SU-DHL-6 (cell line): ENCODE measurements around the gene SLC27A4.

Experiments
- H2AFZ ChIP-seq: fragments of 200-600 bp; sonication (generic); 2 replicates; pipeline ENCODE4 v1.6.1; 2014; ENCODE audit warnings: low read depth, mild to moderate bottlenecking, moderate library complexity, mixed read lengths, antibody characterized with exemption, low read length; ENCODE audit not compliant: severe bottlenecking
- H3F3A ChIP-seq: fragments of 200-600 bp; shearing (Covaris generic); 2 replicates; pipeline ENCODE4 v1.6.0; 2016; ENCODE audit warnings: antibody characterized with exemption, mild to moderate bottlenecking; ENCODE audit not compliant: insufficient read depth
- H3K27ac ChIP-seq: fragments of 200-600 bp; sonication (generic); 2 replicates; pipeline ENCODE4 v1.5.1; 2016; ENCODE audit warnings: low read depth, mild to moderate bottlenecking, low read length, moderate library complexity, mixed read lengths
- H3K27me3 ChIP-seq: fragments of 200-600 bp; sonication (generic), shearing (Covaris generic); 2 replicates; pipeline ENCODE4 v1.6.0; 2014; ENCODE audit warnings: mild to moderate bottlenecking, low read length
- H3K36me3 ChIP-seq: fragments of 200-600 bp; sonication (generic); 2 replicates; pipeline ENCODE4 v1.6.1; 2014; ENCODE audit warnings: mild to moderate bottlenecking, low read length, mixed read lengths
- H3K4me2 ChIP-seq: fragments of 300-600, 200-600 bp; shearing (Covaris generic), sonication (generic); 2 replicates; pipeline ENCODE4 v1.6.0; 2014; ENCODE audit warnings: low read length, low read depth, mild to moderate bottlenecking; ENCODE audit not compliant: poor library complexity, severe bottlenecking
- H3K4me3 ChIP-seq: fragments of 200-600 bp; sonication (generic); 2 replicates; pipeline ENCODE4 v1.5.1; 2014; ENCODE audit warnings: antibody characterized with exemption, low read length, mild to moderate bottlenecking, mixed read lengths; ENCODE audit not compliant: insufficient read depth, poor library complexity, severe bottlenecking
- H3K79me2 ChIP-seq: fragments of 200-600 bp; sonication (generic); 2 replicates; pipeline ENCODE4 v1.6.1; 2014; ENCODE audit warnings: mild to moderate bottlenecking, low read length, moderate library complexity; ENCODE audit not compliant: insufficient read depth
- H3K9ac ChIP-seq: fragments of 200-600 bp; sonication (generic); 2 replicates; pipeline ENCODE4 v1.7.0; 2014; ENCODE audit warnings: mild to moderate bottlenecking, low read length
- H3K9me2 ChIP-seq: fragments of 200-600 bp; sonication (generic); replicated peaks from 2 replicates; pipeline ENCODE4 v1.6.1; 2014; ENCODE audit warnings: low read length; ENCODE audit not compliant: insufficient read depth
- H3K9me3 ChIP-seq: fragments of 200-600 bp; sonication (generic); 2 replicates; pipeline ENCODE4 v1.6.1; 2014; ENCODE audit warnings: low read length, mixed read lengths; ENCODE audit not compliant: insufficient read depth
- H4K20me1 ChIP-seq: fragments of 200-600 bp; sonication (generic); 2 replicates; pipeline ENCODE4 v1.6.1; 2014; ENCODE audit warnings: low read depth, mild to moderate bottlenecking, antibody characterized with exemption, low read length, moderate library complexity, mixed read lengths
- EZH2phosphoT487 ChIP-seq: fragments of 200-600 bp; sonication (generic), shearing (Covaris generic); conservative IDR thresholded peaks from 2 replicates; pipeline ENCODE4 v1.6.1; 2018; ENCODE audit warnings: mild to moderate bottlenecking, antibody characterized with exemption, low read length, moderate library complexity, mixed read lengths
- TF ChIP-seq, protein P1 (sequence below): fragments of 200-600 bp; sonication (generic); IDR thresholded peaks from one replicate; pipeline ENCODE4 v1.5.1; 2017; ENCODE audit warnings: antibody characterized with exemption, mild to moderate bottlenecking, low read length, moderate library complexity; ENCODE audit not compliant: insufficient read depth, poor library complexity, severe bottlenecking

SLC27A4 gene

DNA sequence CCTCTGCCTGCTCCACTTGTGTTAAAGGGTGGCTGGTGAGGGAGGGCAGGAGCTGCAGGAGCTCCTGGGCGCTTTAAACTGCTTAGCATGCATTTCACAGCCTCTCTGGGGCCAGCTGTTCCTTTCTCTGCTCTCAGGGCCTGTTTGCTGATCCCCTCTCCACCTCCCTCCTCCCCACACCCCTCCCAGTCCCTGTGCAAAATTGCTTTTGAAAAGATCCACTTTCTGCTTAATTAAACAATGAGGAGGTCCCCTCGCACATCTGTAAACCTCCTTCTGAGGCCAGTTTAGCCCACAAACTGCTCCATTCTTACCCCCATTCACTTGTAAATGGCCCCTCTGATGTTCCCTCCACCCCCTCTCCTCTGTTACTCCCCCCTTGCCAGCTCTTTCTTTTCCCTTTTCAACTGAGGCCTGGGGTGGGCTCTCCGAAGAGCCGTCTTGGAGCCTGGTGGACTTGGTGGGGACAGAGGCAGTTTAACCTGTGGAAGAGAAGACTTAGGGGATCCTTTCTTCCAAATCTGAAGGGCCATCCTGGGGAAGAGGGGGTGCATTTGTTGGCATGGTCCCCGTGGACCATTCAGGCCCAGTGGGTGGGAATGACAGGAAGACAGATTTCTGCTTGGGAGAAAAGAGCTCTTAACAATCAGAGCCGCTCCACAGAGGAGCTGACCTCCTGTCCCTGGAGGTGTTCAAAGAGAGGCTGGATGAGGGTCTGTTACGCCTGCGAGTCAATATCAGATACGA, 42.9 kb downstream of the SLC27A4 start:
- Histone ChIP-seq H2AFZ (no peak overlapping the region), H3K27ac (no peak overlapping the region), H3K36me3 (no peaks in the 10 kb centered on the region), H3F3A (no peaks in the 10 kb centered on the region), H4K20me1 (no peaks in the 10 kb centered on the region), H3K4me2 (no peak overlapping the region), H3K79me2 (no peaks in the 10 kb centered on the region), H3K9ac (no peak overlapping the region), H3K9me2 (no peaks in the 10 kb centered on the region), H3K9me3 (no peaks in the 10 kb centered on the region), H3K4me3 (no peak overlapping the region), H3K27me3 (no peaks in the 10 kb centered on the region)
- TF ChIP-seq, protein P1, sequence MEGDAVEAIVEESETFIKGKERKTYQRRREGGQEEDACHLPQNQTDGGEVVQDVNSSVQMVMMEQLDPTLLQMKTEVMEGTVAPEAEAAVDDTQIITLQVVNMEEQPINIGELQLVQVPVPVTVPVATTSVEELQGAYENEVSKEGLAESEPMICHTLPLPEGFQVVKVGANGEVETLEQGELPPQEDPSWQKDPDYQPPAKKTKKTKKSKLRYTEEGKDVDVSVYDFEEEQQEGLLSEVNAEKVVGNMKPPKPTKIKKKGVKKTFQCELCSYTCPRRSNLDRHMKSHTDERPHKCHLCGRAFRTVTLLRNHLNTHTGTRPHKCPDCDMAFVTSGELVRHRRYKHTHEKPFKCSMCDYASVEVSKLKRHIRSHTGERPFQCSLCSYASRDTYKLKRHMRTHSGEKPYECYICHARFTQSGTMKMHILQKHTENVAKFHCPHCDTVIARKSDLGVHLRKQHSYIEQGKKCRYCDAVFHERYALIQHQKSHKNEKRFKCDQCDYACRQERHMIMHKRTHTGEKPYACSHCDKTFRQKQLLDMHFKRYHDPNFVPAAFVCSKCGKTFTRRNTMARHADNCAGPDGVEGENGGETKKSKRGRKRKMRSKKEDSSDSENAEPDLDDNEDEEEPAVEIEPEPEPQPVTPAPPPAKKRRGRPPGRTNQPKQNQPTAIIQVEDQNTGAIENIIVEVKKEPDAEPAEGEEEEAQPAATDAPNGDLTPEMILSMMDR: no peak
- no peak for TF ChIP-seq EZH2phosphoT487

- no peak overlapping the region for H2AFZ ChIP-seq
- no peak overlapping the region for H3K4me2 ChIP-seq
- no peaks in the 10 kb centered on the region for H3K27me3 ChIP-seq
- no peaks in the 10 kb centered on the region for H3K9me2 ChIP-seq
- H3K79me2 ChIP-seq: no peaks in the 10 kb centered on the region
- H4K20me1 ChIP-seq: no peaks in the 10 kb centered on the region
- H3K9me3 ChIP-seq: no peaks in the 10 kb centered on the region
- no peaks in the 10 kb centered on the region for H3K36me3 ChIP-seq
- H3K9ac ChIP-seq: no peak overlapping the region
- TF ChIP-seq, protein P1: no peak
- TF ChIP-seq EZH2phosphoT487: no peak
- H3K4me3 ChIP-seq: no peak overlapping the region
- no peak overlapping the region for H3K27ac ChIP-seq
- H3F3A ChIP-seq: no peaks in the 10 kb centered on the region
Observed at GRCh38 chr9:128383791-128384190, 43.5 kb downstream of the SLC27A4 start.

DNA sequence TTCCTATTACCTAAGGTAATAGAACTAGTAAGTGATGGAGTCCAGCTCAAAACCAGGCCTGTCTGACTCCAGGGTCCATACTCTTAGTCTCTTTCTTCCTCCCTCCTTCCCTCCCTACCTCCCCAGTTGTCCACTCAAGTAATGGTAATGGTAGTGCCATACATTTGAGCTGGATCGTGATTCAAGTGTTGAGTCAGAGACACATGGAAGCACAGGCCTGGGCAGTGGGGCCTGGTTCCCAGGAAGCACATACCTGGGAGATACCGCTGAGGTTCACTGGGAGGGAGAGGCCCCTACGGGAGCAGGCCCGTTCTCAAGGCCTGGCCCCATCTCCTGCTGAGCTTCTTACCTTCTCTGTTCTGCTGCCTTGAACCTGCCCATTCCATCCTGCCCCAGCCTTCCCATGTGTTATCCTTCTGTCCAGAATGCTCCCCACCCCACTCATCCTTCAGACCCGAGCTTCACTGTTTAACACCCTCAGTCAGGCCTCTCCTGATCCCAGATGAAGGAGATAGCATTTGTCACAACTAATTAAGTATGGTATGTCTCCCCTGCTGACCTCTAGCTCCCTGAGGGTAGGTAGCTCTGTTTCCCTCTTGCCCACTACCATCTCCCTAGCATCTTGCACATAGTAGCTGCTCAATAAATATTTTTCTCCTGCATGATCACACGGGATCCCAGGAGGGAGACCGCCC, 44.6 kb downstream of the SLC27A4 start:
- Histone ChIP-seq H3K79me2 (no peaks in the 10 kb centered on the region), H4K20me1 (no peaks in the 10 kb centered on the region), H2AFZ (no peak overlapping the region), H3K9ac (no peak overlapping the region), H3F3A (no peaks in the 10 kb centered on the region), H3K9me2 (no peaks in the 10 kb centered on the region), H3K9me3 (no peaks in the 10 kb centered on the region), H3K36me3 (no peaks in the 10 kb centered on the region), H3K4me3 (no peak overlapping the region), H3K27ac (no peak overlapping the region), H3K4me2 (no peak overlapping the region), H3K27me3 (no peaks in the 10 kb centered on the region)
- TF ChIP-seq, protein P1: no peak
- TF ChIP-seq EZH2phosphoT487: no peak
